ENCODE data around the gene DOLPP1. TPM values are rescaled to one million over a fixed set of nuclear protein-coding genes. Genes with fewer than 3 reads are reported as not detected.

DOLPP1 gene
- total RNA-seq, 1 donor from 2014 or later, result 9.6 TPM

DNA sequence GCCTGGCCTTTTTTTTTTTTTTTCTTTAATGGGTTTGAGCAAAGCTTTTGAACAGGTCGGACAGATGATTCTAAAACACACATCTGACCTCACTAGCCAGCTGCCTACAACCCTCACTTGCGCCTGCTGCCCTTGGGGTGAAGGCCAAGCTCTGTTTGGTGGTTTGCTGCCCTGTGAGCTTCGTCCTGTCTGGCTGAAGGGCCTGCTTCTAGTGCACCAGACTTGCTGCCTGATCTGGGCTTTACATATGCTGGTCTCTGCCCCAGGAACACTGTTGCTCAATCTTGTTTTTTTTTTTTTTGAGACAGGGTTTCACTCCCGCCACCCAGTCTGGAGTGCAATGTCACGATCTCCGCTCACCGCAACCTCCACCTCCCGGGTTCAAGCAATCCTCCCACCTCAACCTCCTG lies 16.4 kb upstream of the DOLPP1 start:
- DNase-seq (ENCODE audit: low read depth), result no peak

DNA sequence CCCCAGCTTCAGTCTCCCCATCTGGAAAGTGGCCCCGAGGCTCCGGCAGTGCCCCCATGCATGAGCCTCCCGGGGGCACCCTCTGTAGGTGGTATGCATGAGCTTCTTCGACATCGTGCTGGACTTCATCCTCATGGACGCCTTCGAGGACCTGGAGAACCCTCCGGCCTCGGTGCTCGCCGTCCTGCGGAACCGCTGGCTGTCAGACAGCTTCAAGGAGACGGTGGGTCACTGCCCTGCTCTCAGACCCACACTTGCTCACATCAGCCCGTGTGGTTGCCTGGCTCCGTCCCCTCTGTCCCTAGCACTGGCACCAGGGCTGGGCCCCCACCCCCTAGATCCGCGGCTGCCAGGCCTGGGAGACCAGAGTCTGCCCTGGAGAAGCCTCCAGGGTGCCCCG lies 12.8 kb upstream of the DOLPP1 start:
- no peak for DNase-seq (ENCODE audit: low read depth)

DNA sequence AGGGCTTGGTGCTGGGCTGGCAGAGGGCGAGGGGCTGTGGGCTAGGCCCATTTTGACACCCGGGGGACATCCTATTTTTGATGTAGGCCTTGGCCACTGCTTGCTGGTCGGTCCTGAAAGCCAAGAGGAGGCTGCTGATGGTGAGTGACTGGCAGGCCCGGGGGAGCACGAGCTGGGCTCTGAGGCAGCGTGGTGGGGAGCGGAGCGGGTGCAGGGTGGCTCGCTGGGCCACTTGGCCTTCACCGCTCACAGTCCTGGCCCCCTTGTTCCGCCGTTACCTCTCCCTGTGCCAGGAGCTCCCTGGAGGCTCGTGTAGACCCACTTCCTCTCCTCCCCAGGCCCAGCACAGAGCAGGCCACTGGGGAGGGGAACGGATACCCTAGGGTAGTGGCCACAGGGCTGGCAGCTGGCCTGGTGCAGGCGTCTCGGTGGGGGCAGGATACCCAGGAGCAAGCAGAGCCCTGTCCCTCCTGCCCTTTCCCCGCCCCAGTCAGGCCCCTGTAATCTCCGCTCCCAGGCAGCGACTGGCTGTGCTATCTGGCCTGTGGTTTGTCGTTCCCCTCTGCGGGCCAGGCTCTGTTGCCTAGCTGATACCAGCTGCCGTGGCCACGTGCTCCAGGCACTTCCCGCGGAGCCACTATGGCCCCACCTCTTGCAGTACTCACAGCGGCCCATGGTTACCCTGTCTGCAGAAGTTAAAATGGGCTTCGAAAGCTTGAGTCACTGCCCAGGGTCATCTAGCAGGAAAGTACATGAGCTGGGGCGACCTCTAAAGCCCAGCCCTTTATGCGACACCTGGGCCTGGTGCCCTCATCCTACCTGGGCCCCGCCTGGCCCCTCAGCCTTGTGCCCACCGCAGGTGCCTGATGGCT lies 11.7 kb upstream of the DOLPP1 start:
- DNase-seq (ENCODE audit: low read depth), result no peak

- no peak for DNase-seq (ENCODE audit: low read depth)
These were observed 10.9 kb upstream of the DOLPP1 start for GRCh38 chr9:129069862-129070641.

DNA sequence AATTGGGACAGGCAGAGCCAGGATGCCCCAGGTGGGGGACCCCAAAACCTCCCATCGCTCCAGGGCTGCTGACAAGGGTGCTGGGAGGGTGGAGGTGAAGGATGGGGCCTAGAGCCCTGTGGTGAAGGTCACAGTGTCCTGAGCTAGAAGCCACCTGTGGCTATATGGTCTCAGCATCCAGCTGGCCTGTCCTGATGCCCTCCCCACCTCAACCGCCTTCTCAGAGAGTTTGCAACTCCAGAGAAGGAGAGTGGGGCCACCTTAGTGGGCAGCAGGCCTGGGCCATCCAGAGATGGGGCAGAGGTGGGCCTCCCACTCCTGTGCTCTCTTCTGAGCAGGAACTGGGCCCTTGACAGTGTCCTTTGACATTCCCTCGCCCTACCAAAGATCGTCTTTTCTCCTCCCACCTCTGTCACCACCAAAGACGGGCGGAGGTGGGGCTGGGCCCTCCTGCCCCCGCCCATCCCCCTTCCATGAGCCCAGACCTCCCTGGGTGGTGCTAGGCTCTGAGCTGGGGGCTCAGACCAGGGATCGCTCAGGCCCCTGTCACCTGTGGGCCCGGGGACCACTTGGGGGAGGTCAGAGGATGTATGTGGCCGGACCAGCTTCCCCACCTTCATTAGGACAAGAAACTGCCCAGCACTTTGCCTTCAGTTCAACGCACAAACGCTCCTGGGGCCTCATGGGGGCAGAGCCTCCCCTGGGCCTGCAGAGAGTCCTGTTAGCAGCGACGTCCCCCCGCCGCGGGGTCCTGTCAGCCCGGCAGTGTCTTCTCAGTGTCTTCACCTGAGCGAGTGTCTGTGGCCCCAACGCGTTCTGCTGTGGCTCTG lies 10.0 kb upstream of the DOLPP1 start:
- no peak for DNase-seq (ENCODE audit: low read depth)

DNA sequence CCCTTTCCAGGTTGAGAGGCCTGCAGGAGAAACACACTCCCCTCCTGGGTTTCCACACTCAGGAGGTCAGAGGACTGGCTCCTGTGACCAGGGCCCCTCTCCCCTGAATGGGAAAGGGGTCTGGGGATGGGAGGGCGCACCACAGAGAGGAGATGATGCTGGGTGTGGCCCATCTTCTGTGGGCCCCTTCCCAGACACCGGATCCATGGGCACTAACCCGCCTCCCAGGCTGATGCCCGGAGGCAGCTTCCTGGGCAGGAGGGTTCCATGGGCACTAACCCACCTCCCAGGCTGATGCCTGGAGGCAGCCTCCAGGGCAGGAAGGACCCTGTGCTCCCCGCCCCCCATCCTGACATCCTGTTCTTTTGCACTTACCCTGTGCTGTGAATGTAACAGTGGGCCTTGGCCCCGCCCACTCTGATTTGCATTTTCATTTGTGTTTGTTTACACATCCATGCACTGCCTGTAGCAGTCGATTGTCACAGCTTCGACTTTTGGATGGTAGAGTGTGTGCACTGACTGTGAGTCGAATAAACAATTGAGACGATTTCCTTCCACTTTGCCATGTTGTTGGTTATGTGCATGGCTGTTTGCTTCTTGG lies 9.3 kb upstream of the DOLPP1 start:
- no peak for DNase-seq (ENCODE audit: low read depth)

- no peak for DNase-seq (ENCODE audit: low read depth)
These were observed 8.7 kb upstream of the DOLPP1 start for GRCh38 chr9:129072171-129072570.

GRCh38 chr9:129073404-129073803 lies 7.5 kb upstream of the DOLPP1 start:
- DNase-seq (ENCODE audit: low read depth), result no peak

- no peak for DNase-seq (ENCODE audit: low read depth)
These were observed 6.8 kb upstream of the DOLPP1 start for GRCh38 chr9:129074106-129074505.

GRCh38 chr9:129075996-129076639 lies 4.8 kb upstream of the DOLPP1 start:
- no peak for DNase-seq (ENCODE audit: low read depth)

- no peak for DNase-seq (ENCODE audit: low read depth)
These were observed 4.3 kb upstream of the DOLPP1 start for GRCh38 chr9:129076640-129077037.

GRCh38 chr9:129077236-129077635 lies 3.7 kb upstream of the DOLPP1 start:
- DNase-seq (ENCODE audit: low read depth), result no peak

- DNase-seq (ENCODE audit: low read depth), result no peak
These were observed 2.0 kb upstream of the DOLPP1 start for GRCh38 chr9:129078691-129079503.

GRCh38 chr9:129079829-129080228 lies 1.1 kb upstream of the DOLPP1 start:
- no peak for DNase-seq (ENCODE audit: low read depth)

DNA sequence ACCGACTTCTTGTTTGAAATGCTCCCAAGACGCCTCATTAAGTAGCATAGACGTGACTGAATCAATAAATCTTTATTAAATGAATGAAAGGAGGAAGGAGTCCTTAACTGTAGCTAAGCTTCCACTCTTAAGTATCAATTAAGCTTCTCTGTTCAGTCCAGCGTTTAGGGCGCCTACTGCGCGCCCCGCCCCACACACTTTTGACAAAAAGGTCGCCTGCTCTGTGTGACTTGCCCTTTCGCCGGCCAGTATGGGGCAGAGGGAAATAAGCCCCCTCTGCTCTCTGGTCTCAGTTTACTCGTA lies 662 bp upstream of the DOLPP1 start:
- DNase-seq (ENCODE audit: low read depth), result no peak

GRCh38 chr9:129081388-129081904 lies 535 bp downstream of the DOLPP1 start:
- DNase-seq (ENCODE audit: low read depth), result peak; percentile 13

DNA sequence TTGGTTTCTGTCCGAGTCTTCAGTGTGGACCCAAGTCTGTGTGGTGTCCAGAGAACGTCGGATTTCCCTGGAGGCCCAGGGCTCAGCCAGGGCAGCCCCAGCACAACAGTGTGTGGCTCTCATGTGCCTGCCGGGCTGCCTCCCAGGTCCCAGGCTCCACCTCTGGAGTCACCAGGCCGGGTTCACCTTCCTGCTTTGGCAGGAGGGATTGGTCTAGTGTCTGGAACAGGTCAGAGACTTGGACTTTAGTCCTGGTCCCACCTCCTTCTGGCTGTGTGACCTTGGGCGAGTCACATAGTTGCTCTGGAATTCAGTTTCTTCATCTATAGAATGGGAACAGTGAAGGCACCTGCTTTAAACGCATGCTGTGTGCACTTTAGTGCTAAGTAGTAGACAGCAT lies 3.2 kb downstream of the DOLPP1 start:
- no peak for DNase-seq (ENCODE audit: low read depth)

DNA sequence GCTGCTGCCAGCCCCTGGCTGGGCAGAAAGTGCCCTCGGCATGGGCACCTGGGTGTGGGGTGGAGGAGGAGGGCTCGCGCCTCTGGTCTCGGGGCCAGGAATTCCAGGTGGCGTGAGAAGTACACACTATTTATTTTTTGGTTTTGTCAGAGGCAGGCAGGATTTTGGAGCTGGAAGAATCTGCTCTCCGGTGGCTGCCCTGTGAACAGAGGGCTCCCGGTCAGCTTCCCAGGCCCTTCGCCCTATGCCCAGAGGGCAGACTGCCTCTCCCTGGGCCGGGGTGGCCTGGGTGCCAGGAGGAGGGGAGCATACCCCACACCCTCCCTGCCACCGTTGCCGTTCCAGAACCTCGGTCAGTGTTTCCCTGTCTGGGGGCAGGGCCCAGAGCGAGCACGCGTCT lies 8.3 kb downstream of the DOLPP1 start:
- DNase-seq (ENCODE audit: low read depth), result no peak

DNA sequence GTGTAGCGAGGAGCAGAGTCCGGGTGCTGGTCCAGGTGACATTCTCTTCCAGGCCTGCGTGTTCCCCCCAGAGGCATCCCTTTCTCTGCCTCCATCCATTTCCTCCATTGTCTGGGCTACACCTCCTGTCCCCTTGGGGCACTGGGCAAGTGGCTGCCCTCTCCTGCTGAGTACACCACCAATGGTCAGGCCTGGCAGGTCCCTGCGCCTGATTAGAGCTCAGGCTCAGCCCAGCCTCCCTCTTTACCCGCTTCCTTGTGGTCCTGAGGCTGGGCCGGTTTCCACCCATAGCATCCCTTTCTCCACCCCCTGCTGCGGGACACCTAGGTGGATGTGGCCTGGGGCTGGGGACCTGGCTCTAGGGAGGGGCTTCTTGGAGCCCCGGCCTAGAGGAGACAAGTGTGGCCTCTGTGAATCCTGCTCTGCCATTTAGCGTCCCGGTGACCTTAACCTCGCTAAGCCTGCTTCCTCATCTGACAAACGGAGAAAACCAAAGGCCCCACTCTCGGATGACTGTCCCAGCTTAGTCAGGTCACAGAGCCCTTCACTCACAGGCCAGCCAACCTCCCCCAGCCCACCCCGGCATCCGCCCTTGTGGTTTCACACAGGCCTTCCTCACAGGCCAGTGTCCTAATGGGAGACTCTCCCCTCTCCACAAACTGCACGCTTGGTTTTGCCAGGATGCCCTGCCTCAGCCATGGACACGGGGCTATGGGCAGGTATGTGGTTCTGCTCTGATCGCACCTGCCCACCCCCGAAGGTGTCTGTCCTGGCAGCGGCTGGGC lies 12.9 kb downstream of the DOLPP1 start:
- DNase-seq (ENCODE audit: low read depth), result no peak
